KMS-11 (cell line): ENCODE results near the gene CITED1.

Source experiments
- H2AFZ ChIP-seq: fragments of 200-600 bp; sonication (generic); 2 replicates; pipeline ENCODE4 v1.6.1; 2016; ENCODE audit warnings: antibody characterized with exemption, mixed run types, low read depth
- H3K27ac ChIP-seq: fragments of 200-600 bp; sonication (generic); 2 replicates; pipeline ENCODE4 v1.6.1; 2016; ENCODE audit warnings: mild to moderate bottlenecking, mixed run types
- H3K27me3 ChIP-seq: fragments of 200-600 bp; sonication (generic); 2 replicates; pipeline ENCODE4 v1.6.1; 2017; ENCODE audit warnings: mild to moderate bottlenecking, low read depth, mixed run types, moderate library complexity; ENCODE audit not compliant: insufficient read depth
- H3K36me3 ChIP-seq: fragments of 200-600 bp; sonication (generic); 2 replicates; pipeline ENCODE4 v1.6.1; 2017; ENCODE audit warnings: mild to moderate bottlenecking, mixed run types; ENCODE audit not compliant: insufficient read depth
- H3K4me1 ChIP-seq: fragments of 200-600 bp; sonication (generic); 2 replicates; pipeline ENCODE4 v1.6.1; 2016; ENCODE audit warnings: mild to moderate bottlenecking, low read depth, mixed run types; ENCODE audit not compliant: poor library complexity, severe bottlenecking
- H3K4me2 ChIP-seq: fragments of 200-600 bp; sonication (generic); 2 replicates; pipeline ENCODE4 v1.7.0; 2016; ENCODE audit warnings: mild to moderate bottlenecking, mixed run types
- H3K4me3 ChIP-seq: fragments of 200-600 bp; sonication (generic); IDR thresholded peaks from 2 replicates; pipeline ENCODE4 v1.6.1; 2017; ENCODE audit warnings: low read depth, low read length, mixed read lengths; ENCODE audit not compliant: insufficient read depth
- H3K79me2 ChIP-seq: fragments of 200-600 bp; sonication (generic); 2 replicates; pipeline ENCODE4 v1.6.1; 2016; ENCODE audit warnings: low read depth, mixed run types; ENCODE audit not compliant: insufficient read depth
- H3K9ac ChIP-seq: fragments of 200-600 bp; sonication (generic); 2 replicates; pipeline ENCODE4 v1.6.1; 2016; ENCODE audit warnings: mild to moderate bottlenecking, mixed run types
- H4K20me1 ChIP-seq: fragments of 200-600 bp; sonication (generic); 2 replicates; pipeline ENCODE4 v1.6.1; 2016; ENCODE audit warnings: mild to moderate bottlenecking, mixed run types; ENCODE audit not compliant: insufficient read depth
- TF ChIP-seq, protein P1 (sequence below): fragments of 200-600 bp; sonication (generic); conservative IDR thresholded peaks from 2 replicates; pipeline ENCODE4 v1.6.1; 2017; ENCODE audit warnings: low read depth, mild to moderate bottlenecking, antibody characterized with exemption, low read length, moderate library complexity, mixed read lengths

CITED1 gene

DNA sequence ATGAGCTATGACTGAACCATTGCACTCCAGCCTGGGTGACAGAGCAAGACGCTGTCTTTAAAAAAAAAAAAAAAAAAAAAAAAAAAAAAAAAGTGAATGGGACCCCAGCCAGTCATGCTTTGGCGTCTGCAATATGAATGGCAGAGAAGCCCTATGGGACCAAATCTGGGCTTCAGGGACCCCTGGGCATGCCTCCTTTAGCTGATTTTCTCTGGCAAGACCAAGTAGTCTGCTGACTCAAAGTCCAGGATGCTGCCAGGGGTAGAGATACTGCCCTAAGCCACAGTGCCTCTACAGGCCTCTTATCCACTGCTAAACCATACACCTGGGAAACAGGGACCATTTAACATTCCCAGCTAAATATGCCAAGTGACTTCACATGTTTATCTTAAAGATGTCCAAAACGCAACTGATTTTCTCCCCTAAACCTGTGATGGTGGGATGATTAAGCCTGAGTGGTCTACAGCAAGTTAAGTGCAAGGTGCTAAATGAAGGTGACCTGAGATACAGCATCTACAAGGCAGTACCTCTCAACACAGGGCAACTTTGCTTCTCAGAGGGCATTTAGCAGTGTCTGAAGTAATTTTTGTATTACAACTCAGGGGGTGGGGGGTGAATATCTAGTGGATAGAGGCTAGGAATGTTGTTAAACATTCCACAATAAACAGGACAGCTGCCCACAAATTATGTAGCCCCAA lies 34.5 kb downstream of the CITED1 start:
- TF ChIP-seq, protein P1, sequence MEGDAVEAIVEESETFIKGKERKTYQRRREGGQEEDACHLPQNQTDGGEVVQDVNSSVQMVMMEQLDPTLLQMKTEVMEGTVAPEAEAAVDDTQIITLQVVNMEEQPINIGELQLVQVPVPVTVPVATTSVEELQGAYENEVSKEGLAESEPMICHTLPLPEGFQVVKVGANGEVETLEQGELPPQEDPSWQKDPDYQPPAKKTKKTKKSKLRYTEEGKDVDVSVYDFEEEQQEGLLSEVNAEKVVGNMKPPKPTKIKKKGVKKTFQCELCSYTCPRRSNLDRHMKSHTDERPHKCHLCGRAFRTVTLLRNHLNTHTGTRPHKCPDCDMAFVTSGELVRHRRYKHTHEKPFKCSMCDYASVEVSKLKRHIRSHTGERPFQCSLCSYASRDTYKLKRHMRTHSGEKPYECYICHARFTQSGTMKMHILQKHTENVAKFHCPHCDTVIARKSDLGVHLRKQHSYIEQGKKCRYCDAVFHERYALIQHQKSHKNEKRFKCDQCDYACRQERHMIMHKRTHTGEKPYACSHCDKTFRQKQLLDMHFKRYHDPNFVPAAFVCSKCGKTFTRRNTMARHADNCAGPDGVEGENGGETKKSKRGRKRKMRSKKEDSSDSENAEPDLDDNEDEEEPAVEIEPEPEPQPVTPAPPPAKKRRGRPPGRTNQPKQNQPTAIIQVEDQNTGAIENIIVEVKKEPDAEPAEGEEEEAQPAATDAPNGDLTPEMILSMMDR: no peak
- Histone ChIP-seq H3K36me3 (peaks cover 21% of the 10 kb centered on the region; the same call in 1 of the 2 replicates), H4K20me1 (peaks cover 8% of the 10 kb centered on the region; the same call in 1 of the 2 replicates), H3K9ac (no peak overlapping the region), H3K4me1 (peaks cover 21% of the 10 kb centered on the region), H3K4me3 (no peak overlapping the region), H3K79me2 (peaks cover 22% of the 10 kb centered on the region), H3K4me2 (no peak overlapping the region), H3K27ac (no peak overlapping the region), H3K27me3 (no peaks in the 10 kb centered on the region), H2AFZ (no peak overlapping the region)

DNA sequence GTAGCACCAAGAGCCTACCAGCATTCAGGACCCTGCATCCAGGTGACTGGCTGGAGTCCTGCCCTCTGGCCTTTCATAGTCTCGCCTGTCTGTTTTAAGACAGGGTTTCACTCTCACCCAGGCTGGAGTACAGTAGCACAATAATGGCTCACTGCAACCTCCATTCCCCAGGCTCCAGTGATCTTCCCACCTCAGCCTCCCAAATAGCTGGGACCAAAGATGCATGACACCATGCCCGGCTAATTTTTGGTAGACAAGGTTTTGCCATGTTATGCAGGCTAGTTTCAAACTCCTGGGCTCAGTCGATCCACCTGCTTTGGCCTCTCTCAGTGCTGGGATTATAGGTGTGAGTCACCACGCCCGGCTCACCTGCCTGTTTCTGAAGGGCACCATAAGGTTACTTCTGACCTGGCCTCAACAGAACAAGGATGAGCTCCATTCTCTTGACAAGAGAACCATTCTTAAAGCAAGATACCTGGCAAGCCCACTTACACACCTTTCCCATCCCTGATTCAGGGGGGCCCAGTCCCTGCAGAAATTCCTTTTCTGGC lies 35.3 kb downstream of the CITED1 start:
- H3K4me1 ChIP-seq: peaks cover 14% of the 10 kb centered on the region
- H4K20me1 ChIP-seq: peaks cover 8% of the 10 kb centered on the region; the same call in 1 of the 2 replicates
- H3K4me2 ChIP-seq: no peak overlapping the region
- H3K36me3 ChIP-seq: peaks cover 13% of the 10 kb centered on the region; the same call in 1 of the 2 replicates
- TF ChIP-seq, protein P1: no peak
- H3K9ac ChIP-seq: no peak overlapping the region
- peaks cover 13% of the 10 kb centered on the region for H3K79me2 ChIP-seq
- H3K27me3 ChIP-seq: no peaks in the 10 kb centered on the region
- H2AFZ ChIP-seq: no peak overlapping the region
- no peak overlapping the region for H3K27ac ChIP-seq
- H3K4me3 ChIP-seq: no peak overlapping the region

DNA sequence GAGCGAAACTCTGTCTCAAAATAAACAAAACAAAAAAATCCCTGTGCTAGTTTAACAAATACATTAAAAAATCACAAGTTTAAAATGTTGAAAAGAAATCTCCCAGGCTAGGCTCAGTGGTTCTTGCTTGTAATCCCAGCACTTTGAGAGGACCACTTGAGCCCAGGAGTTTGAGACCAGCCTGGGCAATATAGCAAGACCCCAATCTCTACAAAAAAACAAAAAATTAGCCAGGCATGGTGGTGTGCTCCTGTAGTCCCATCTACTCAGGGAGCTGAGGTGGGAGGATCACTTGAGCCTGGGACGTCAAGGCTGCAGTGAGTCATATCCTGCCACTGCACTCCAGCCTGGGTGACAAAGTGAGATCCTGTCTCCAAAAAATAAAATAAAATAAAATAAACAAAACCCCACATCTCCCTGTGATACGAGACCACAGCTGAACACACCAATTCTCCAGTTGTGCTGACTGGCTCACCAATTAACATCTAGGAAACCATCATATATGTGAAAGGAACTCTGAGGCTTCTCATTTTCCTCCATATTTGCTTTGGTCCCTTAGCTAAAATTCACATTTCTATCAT lies 36.0 kb downstream of the CITED1 start:
- TF ChIP-seq, protein P1: no peak
- H3K9ac ChIP-seq: no peak overlapping the region
- H3K4me1 ChIP-seq: peaks cover 8% of the 10 kb centered on the region
- 0 out of 2 replicates have a peak, but pooled peaks cover 8% of the 10 kb centered on the region for H4K20me1 ChIP-seq
- no peak overlapping the region for H3K27ac ChIP-seq
- H2AFZ ChIP-seq: no peak overlapping the region
- H3K27me3 ChIP-seq: no peaks in the 10 kb centered on the region
- H3K4me2 ChIP-seq: no peak overlapping the region
- peaks cover 7% of the 10 kb centered on the region; the same call in 1 of the 2 replicates for H3K36me3 ChIP-seq
- peaks cover 8% of the 10 kb centered on the region; the same call in 1 of the 2 replicates for H3K79me2 ChIP-seq
- H3K4me3 ChIP-seq: no peak overlapping the region

DNA sequence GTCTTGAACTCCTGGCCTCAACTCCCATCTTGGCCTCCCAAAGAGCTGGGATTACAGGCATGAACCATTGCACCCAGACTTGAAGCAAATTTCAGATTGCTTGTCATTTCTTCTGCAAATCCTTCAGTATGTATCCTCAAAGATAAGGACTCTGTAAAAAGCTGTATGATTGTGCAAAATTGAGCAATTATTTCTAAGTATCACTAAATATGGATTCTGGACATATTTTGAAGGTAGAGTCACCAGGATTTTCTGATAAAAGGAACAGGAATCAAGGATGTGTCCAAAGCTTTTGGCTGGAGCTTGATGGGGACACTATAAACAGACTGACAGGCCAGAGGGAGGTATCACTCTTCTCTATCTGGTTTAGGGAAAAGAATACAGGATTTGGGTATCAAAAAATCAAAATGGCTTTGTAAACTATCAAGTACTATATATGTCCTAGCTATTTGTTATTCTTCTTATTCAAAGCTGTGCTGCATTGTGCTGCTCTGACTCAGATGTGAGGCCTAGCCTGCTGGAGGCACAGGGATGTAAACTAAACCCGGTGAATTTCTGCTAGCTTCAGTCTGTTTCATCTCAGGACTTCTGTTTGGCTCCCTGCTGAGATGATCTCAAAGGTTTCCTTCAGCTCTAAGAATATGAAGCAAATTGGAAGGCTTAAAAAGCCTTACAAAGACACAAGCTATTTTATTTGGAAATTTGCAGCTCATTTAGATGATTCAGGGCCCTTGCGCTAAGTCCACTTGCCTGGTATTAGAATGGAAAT lies 36.9 kb downstream of the CITED1 start:
- H4K20me1 ChIP-seq: 0 out of 2 replicates have a peak, but pooled peaks cover under 1% of the 10 kb centered on the region
- H3K9ac ChIP-seq: no peak overlapping the region
- H3K36me3 ChIP-seq: peaks cover 4% of the 10 kb centered on the region; the same call in 1 of the 2 replicates
- no peaks in the 10 kb centered on the region for H3K27me3 ChIP-seq
- H3K27ac ChIP-seq: no peak overlapping the region
- no peaks in the 10 kb centered on the region for H3K4me1 ChIP-seq
- no peak overlapping the region for H3K4me3 ChIP-seq
- no peaks in the 10 kb centered on the region for H3K79me2 ChIP-seq
- TF ChIP-seq, protein P1: no peak
- no peak overlapping the region for H3K4me2 ChIP-seq
- H2AFZ ChIP-seq: no peak overlapping the region
